Measurements from ENCODE around the gene SPO11. TPM values are rescaled to one million over a fixed set of nuclear protein-coding genes. Genes with fewer than 3 reads are reported as not detected.

SPO11 gene
- total and polyA plus RNA-seq, 10 of the 15 experiments (the other 5 are each of a cell fraction or from before 2014, with no cell fraction given), result not detected

GRCh38 chr20:57330998-57331397 is 1.4 kb downstream of the SPO11 start:
- BruUV-seq (replicated peaks), result no TSS peak
- ChIA-PET RAD21 (ENCODE audit: unreplicated experiment) (interaction anchor here (1.2 to 2.1 kb wide), 2 partner anchors 239 to 241 kb away, joined by 3 to 5 read pairs; no protein-coding TSS in a partner anchor), POLR2A (interaction anchor here (1.1 kb wide), 1 partner anchor 235 kb away, joined by 3 read pairs; no protein-coding TSS in a partner anchor), SMC1A (ENCODE audit: uncharacterized antibody, unreplicated experiment) (no interaction called here), CTCF (interaction anchor here (0.8 to 3.3 kb wide), 4 partner anchors 13 to 780 kb away, joined by 3 to 13 read pairs (median 4); no protein-coding TSS in a partner anchor)
- Histone ChIP-seq H3K9me3 (replicated peaks; ENCODE audit: control insufficient read depth, insufficient read depth, low read length) (no peaks in the 10 kb centered on the region), H3K4me3 (no peak overlapping the region), H2AFZ (ENCODE audit: control insufficient read depth, low read depth, low read length) (no peak overlapping the region), H3K27ac (ENCODE audit: control insufficient read depth, insufficient read depth) (no peak overlapping the region), H3K9ac (ENCODE audit: control insufficient read depth, insufficient read depth, low read length) (no peak overlapping the region), H3K4me2 (ENCODE audit: control insufficient read depth, insufficient read depth) (no peak overlapping the region), H3K79me2 (ENCODE audit: control insufficient read depth, insufficient read depth, low read length) (no peaks in the 10 kb centered on the region), H3K27me3 (replicated peaks in 1 of 2; ENCODE audit: control insufficient read depth in 2 of 2, insufficient read depth in 2 of 2, low read length in 1 of 2) (peaks cover 0 to 2% of the 10 kb centered on the region in 2 experiments; a peak in 1 of 4 replicates), H3K4me1 (ENCODE audit: control insufficient read depth, insufficient read depth, low read length) (no peaks in the 10 kb centered on the region), H4K20me1 (ENCODE audit: control insufficient read depth, insufficient read depth) (no peaks in the 10 kb centered on the region), H3K36me3 (ENCODE audit: control insufficient read depth in 2 of 2, insufficient read depth in 2 of 2, low read length in 1 of 2) (no peaks in the 10 kb centered on the region)
- TF ChIP-seq, protein P1, sequence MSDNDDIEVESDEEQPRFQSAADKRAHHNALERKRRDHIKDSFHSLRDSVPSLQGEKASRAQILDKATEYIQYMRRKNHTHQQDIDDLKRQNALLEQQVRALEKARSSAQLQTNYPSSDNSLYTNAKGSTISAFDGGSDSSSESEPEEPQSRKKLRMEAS (IDR thresholded peaks at IDR 0.05; ENCODE audit: low read depth, low read length), result no peak
- TF ChIP-seq SIX5 (IDR thresholded peaks at IDR 0.05; ENCODE audit: low read depth, low read length, severe bottlenecking) (no peak), NR2C1 (IDR thresholded peaks at IDR 0.05) (no peak), SMAD1 (IDR thresholded peaks at IDR 0.05; ENCODE audit: low read depth, partially characterized antibody) (no peak), CTCF (IDR thresholded peaks at IDR 0.05 in 2 of 3, conservative IDR thresholded peaks at IDR 0.05 in 1 of 3; ENCODE audit: control insufficient read depth in 2 of 3, extremely low read depth in 1 of 3, insufficient read depth in 1 of 3, low read depth in 3 of 3, low read length in 3 of 3) (no peak), PAX5 (IDR thresholded peaks at IDR 0.05; ENCODE audit: borderline replicate concordance, low read depth, low read length) (no peak), POLR2AphosphoS2 (IDR thresholded peaks at IDR 0.05; ENCODE audit: low read depth, low read length) (no peak), RB1 (IDR thresholded peaks at IDR 0.05; ENCODE audit: borderline replicate concordance) (no peak), JUNB (IDR thresholded peaks at IDR 0.05) (no peak), SMAD5 (IDR thresholded peaks at IDR 0.05; ENCODE audit: low read depth) (no peak), MEF2A (IDR thresholded peaks at IDR 0.05; ENCODE audit: insufficient read depth, low read depth, low read length) (no peak), IRF3 (IDR thresholded peaks at IDR 0.05) (no peak), EZH2 (IDR thresholded peaks at IDR 0.05; ENCODE audit: borderline replicate concordance, control insufficient read depth, low read depth, low read length) (no peak), MTA3 (IDR thresholded peaks at IDR 0.05; ENCODE audit: borderline replicate concordance, low read length) (no peak), KDM1A (IDR thresholded peaks at IDR 0.05; ENCODE audit: borderline replicate concordance) (no peak), SMARCA5 (IDR thresholded peaks at IDR 0.05) (no peak), TCF7 (IDR thresholded peaks at IDR 0.05; ENCODE audit: borderline replicate concordance) (no peak)
- no peak for DNase-seq (ENCODE audit: low read depth, low spot score)
- WGBS (ENCODE audit: insufficient coverage, insufficient replicate concordance, low lambda C conversion rate, missing lambda C conversion rate), result 33% methylated on average over 8 of the region's 8 CpGs
- no peak for ATAC-seq
- intact Hi-C loops (cut with micrococcal nuclease; ENCODE audit: unreplicated experiment) (no loop called here), in situ Hi-C loops (cut with MboI) (no loop called here)
- FAIRE-seq, result no peak

Measured in GM12878 (cell line).